Measurements from ENCODE around the gene FBXO34. TPM values are rescaled to one million over a fixed set of nuclear protein-coding genes. Genes with fewer than 3 reads are reported as not detected.
A peak's percentile ranks its signal among the peaks of the same experiment; 100 is the strongest.

FBXO34 gene
- total RNA-seq, 4 donors from 2014 or later = 28.1 to 75.3 (median 43.1) TPM

DNA sequence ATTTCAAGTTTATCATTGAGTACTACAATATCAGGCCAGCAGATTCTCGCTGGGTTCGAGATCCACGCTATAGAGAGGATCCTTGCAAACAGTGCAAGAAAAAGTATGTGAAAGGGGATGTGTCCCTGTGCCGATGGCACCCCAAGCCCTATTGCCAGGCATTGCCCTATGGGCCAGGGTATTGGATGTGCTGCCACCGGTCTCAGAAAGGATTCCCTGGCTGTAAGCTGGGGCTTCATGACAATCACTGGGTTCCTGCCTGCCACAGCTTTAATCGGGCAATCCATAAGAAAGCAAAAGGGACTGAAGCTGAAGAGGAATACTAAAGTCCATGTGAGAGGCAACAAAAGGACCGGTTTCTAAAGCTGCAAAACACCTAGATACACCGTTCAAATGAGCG is 81.0 kb downstream of the FBXO34 start:
- DNase-seq = no peak
- Histone ChIP-seq H3K4me1 (peaks cover 0 to 12% (median 0%) of the 10 kb centered on the region in 4 donors), H3K36me3 (peaks cover 0 to 27% (median 0%) of the 10 kb centered on the region in 3 donors), H3K4me3 (no peak overlapping the region), H3K9me3 (no peaks in the 10 kb centered on the region), H3K27ac (no peak overlapping the region), H3K27me3 (no peaks in the 10 kb centered on the region)
- no peak for TF ChIP-seq POLR2A (IDR thresholded peaks at IDR 0.05)
- TF ChIP-seq, protein P1, sequence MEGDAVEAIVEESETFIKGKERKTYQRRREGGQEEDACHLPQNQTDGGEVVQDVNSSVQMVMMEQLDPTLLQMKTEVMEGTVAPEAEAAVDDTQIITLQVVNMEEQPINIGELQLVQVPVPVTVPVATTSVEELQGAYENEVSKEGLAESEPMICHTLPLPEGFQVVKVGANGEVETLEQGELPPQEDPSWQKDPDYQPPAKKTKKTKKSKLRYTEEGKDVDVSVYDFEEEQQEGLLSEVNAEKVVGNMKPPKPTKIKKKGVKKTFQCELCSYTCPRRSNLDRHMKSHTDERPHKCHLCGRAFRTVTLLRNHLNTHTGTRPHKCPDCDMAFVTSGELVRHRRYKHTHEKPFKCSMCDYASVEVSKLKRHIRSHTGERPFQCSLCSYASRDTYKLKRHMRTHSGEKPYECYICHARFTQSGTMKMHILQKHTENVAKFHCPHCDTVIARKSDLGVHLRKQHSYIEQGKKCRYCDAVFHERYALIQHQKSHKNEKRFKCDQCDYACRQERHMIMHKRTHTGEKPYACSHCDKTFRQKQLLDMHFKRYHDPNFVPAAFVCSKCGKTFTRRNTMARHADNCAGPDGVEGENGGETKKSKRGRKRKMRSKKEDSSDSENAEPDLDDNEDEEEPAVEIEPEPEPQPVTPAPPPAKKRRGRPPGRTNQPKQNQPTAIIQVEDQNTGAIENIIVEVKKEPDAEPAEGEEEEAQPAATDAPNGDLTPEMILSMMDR (IDR thresholded peaks at IDR 0.05) = no peak

DNA sequence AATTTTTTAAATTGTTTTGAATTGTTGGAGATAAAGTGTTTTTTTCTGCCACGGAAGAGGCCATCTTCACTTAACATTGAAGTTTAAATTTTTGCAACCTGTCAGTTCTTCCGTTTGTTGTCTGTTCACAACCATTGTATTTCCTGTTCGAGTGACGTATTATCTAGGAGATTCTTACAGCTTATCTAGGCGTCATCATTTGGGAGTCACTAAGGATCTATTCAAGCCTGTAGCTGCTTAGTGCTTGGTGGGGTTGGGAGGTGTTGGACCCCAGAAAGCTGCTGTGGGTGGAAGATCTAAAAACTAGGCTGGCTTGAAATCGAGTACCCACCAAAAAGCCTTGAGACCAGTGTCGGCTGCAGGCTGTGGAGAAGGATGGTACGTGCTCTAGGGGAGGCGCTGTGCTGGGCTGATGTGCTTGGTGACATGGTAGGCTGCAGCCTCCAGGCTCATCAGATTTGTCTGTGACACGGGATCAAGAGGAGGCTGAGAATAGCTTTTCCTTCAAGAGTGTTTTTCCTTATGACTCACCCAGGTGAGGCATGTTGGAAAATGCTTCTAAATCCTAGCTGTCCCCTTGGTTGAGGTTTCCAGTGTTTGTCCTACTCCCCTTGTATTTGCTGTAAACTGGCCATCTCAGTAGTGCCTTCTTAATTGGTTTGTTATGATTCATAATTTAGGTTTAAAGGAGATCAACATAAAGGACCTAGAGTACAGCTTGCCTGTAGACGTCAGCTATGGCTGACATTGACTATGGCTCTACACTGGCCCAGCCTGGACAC is 82.7 kb downstream of the FBXO34 start:
- Histone ChIP-seq H3K27ac (peak overlapping the region in 3 of 4 donors; percentile 11 to 38 (median 19)), H3K9me3 (no peaks in the 10 kb centered on the region), H3K4me1 (peaks cover 0 to 12% (median 0%) of the 10 kb centered on the region in 4 donors), H3K27me3 (no peaks in the 10 kb centered on the region), H3K4me3 (no peak overlapping the region), H3K36me3 (peaks cover 0 to 27% (median 0%) of the 10 kb centered on the region in 3 donors)
- DNase-seq = no peak
- no peak for TF ChIP-seq POLR2A (IDR thresholded peaks at IDR 0.05)
- TF ChIP-seq, protein P1 (IDR thresholded peaks at IDR 0.05) = no peak

GRCh38 chr14:55354500-55354899 is 83.3 kb downstream of the FBXO34 start:
- H3K9me3 ChIP-seq = no peaks in the 10 kb centered on the region
- H3K27ac ChIP-seq = peak overlapping the region in 3 of 4 donors; percentile 11 to 38 (median 19)

DNA sequence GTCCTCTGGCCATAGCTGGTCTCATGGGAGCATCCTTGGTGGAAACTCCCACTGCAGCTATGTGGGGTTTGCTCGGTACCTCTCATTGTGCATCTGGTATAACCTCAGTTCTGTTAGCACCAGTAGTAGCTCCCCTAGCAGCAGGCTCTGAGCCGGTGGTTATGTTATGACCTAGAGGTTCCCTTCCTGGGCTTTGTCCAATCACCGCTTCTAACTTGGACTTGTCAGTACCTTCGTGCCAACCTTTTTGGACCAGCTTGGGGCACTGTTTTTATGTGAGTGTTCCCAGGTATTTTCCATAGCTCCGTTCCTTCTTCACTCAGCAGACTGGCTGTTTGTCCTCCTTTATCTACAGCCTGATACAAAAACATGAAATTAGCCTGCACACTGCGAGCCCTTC is 84.7 kb downstream of the FBXO34 start:
- Histone ChIP-seq H3K4me3 (no peak overlapping the region), H3K27me3 (no peaks in the 10 kb centered on the region), H3K27ac (no peak overlapping the region), H3K36me3 (peaks cover 0 to 21% (median 0%) of the 10 kb centered on the region in 3 donors), H3K9me3 (no peaks in the 10 kb centered on the region), H3K4me1 (peaks cover 0 to 12% (median 0%) of the 10 kb centered on the region in 4 donors)
- DNase-seq = no peak
- TF ChIP-seq POLR2A (IDR thresholded peaks at IDR 0.05) = no peak
- TF ChIP-seq, protein P1 (IDR thresholded peaks at IDR 0.05) = no peak

More at GRCh38 chr14:55354500-55354899, 83.3 kb downstream of the FBXO34 start:
- Histone ChIP-seq H3K36me3 (peaks cover 0 to 27% (median 0%) of the 10 kb centered on the region in 3 donors), H3K4me1 (peaks cover 0 to 12% (median 0%) of the 10 kb centered on the region in 4 donors), H3K4me3 (no peak overlapping the region), H3K27me3 (no peaks in the 10 kb centered on the region)
- peak in 2 of 3 donors; percentile 55 to 82 for DNase-seq
- TF ChIP-seq POLR2A (IDR thresholded peaks at IDR 0.05) = no peak
- TF ChIP-seq, protein P1 (IDR thresholded peaks at IDR 0.05) = peak in 4 of 6 experiments; percentile 49 to 88 (median 78)

DNA sequence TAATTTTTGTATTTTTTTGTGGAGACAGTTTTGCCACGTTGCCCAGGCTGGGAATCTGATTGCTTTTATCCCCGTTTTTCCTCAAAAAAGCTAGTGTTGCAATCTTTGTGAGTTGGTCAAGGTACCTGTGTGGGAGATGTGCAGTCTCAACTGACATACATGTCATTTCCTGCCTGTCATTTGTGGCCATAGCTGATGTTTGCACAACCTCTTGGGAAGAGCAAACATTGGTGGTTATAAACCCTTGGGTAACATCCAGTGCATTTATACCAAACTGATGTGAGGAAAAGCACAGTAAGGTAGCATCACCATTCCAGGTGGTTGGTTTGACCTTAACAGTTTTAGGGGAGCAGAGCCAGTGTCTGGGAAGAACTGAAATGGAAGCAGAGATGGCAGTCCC is 85.7 kb downstream of the FBXO34 start:
- H3K9me3 ChIP-seq = no peaks in the 10 kb centered on the region
- no peak for TF ChIP-seq POLR2A (IDR thresholded peaks at IDR 0.05)
- TF ChIP-seq, protein P1 (IDR thresholded peaks at IDR 0.05) = no peak
- DNase-seq = no peak
- H3K4me1 ChIP-seq = peaks cover 0 to 12% (median 0%) of the 10 kb centered on the region in 4 donors
- H3K36me3 ChIP-seq = peaks cover 0 to 11% (median 0%) of the 10 kb centered on the region in 3 donors
- no peak overlapping the region for H3K27ac ChIP-seq
- no peaks in the 10 kb centered on the region for H3K27me3 ChIP-seq
- no peak overlapping the region for H3K4me3 ChIP-seq

Data from Peyer's patch (tissue), 4 donors.